GM23338 (cell line): ENCODE data around the gene HCRTR1. TPM values are rescaled to one million over a fixed set of nuclear protein-coding genes. Genes with fewer than 3 reads are reported as not detected.

Source experiments
- ATAC-seq: fragments of 200-7000 bp; cut with Tn5 transposase; 3 replicates; pipeline ENCODE4 v1.9.1; 2020
- DNase-seq: peaks from one replicate; pipeline ENCODE4 v3.0.0-alpha.2; 2015; ENCODE audit warnings: low spot score
- H2AFZ ChIP-seq: fragments of 200-600 bp; sonication (generic); 2 replicates; pipeline ENCODE4 v1.8.0; 2016; ENCODE audit warnings: antibody characterized with exemption, mild to moderate bottlenecking, moderate library complexity
- H3F3A ChIP-seq: fragments of 200-600 bp; sonication (generic); replicated peaks from 2 replicates; pipeline ENCODE4 v1.8.0; 2017; ENCODE audit warnings: antibody characterized with exemption, mixed run types, low read depth
- H3K27ac ChIP-seq: fragments of 200-600 bp; sonication (generic); 2 replicates; pipeline ENCODE4 v1.6.1; 2016; ENCODE audit warnings: low read depth
- H3K27me3 ChIP-seq: fragments of 200-600 bp; sonication (generic); 2 replicates; pipeline ENCODE4 v1.8.0; 2016; ENCODE audit warnings: mild to moderate bottlenecking, mixed run types, moderate library complexity; ENCODE audit not compliant: insufficient read depth
- H3K36me3 ChIP-seq: fragments of 200-600 bp; sonication (generic); 2 replicates; pipeline ENCODE4 v1.8.0; 2016; ENCODE audit warnings: mild to moderate bottlenecking; ENCODE audit not compliant: insufficient read depth
- H3K4me1 ChIP-seq: fragments of 200-600 bp; sonication (generic); 2 replicates; pipeline ENCODE4 v1.8.0; 2016; ENCODE audit warnings: mild to moderate bottlenecking, moderate library complexity; ENCODE audit not compliant: insufficient read depth
- H3K4me2 ChIP-seq: fragments of 200-600 bp; sonication (generic); 2 replicates; pipeline ENCODE4 v1.7.1; 2017; ENCODE audit warnings: mixed run types
- H3K4me3 ChIP-seq: fragments of 200-600 bp; sonication (generic); 2 replicates; pipeline ENCODE4 v1.6.1; 2016; ENCODE audit warnings: mixed run types
- H3K79me2 ChIP-seq: fragments of 200-600 bp; sonication (generic); replicated peaks from 2 replicates; pipeline ENCODE4 v1.8.0; 2017; ENCODE audit warnings: mild to moderate bottlenecking; ENCODE audit not compliant: insufficient read depth
- H3K9me2 ChIP-seq: fragments of 200-600 bp; sonication (generic); 2 replicates; pipeline ENCODE4 v1.8.0; 2017; ENCODE audit not compliant: insufficient read depth
- H4K20me1 ChIP-seq: fragments of 200-600 bp; sonication (generic); replicated peaks from 2 replicates; pipeline ENCODE4 v1.8.0; 2017; ENCODE audit warnings: mild to moderate bottlenecking; ENCODE audit not compliant: insufficient read depth
- H3K27ac Mint-ChIP-seq: 2 replicates; pipeline ENCODE4 v1.8.0; 2020; ENCODE audit warnings: inconsistent platforms, mild to moderate bottlenecking, moderate library complexity, mixed read lengths
- H3K27me3 Mint-ChIP-seq: 3 replicates; pipeline ENCODE4 v1.8.0; 2022; ENCODE audit warnings: low read depth, mild to moderate bottlenecking, moderate library complexity, mixed read lengths, inconsistent platforms; ENCODE audit not compliant: insufficient read depth, poor library complexity
- H3K36me3 Mint-ChIP-seq: 3 replicates; pipeline ENCODE4 v1.8.0; 2021; ENCODE audit warnings: low read depth, mild to moderate bottlenecking, inconsistent platforms, moderate library complexity, mixed read lengths
- H3K4me1 Mint-ChIP-seq: 3 replicates; pipeline ENCODE4 v1.8.0; 2020; ENCODE audit warnings: mild to moderate bottlenecking, inconsistent platforms, mixed read lengths
- H3K4me3 Mint-ChIP-seq: 3 replicates; pipeline ENCODE4 v1.8.0; 2021; ENCODE audit warnings: moderate library complexity, mild to moderate bottlenecking, inconsistent platforms, mixed read lengths
- H3K9me3 Mint-ChIP-seq: 3 replicates; pipeline ENCODE4 v1.8.0; 2020; ENCODE audit warnings: moderate library complexity, mild to moderate bottlenecking, inconsistent platforms, mixed read lengths
- CREB1 ChIP-seq: fragments of 250-450 bp; sonication (Bioruptor Pico); IDR thresholded peaks from 2 replicates; pipeline ENCODE4 v1.5.0; 2020; ENCODE audit warnings: low read depth, mild to moderate bottlenecking, moderate library complexity
- CTCF ChIP-seq, 2 experiments: fragments of 200-600 bp in 1 of 2; sonication (generic) in 1 of 2; conservative IDR thresholded peaks; 2 replicates each; pipeline versions ENCODE4 v1.5.1 to v1.6.1; 2016 to 2017; ENCODE audit warnings: antibody characterized with exemption in 2 of 2, low read depth in 2 of 2, mild to moderate bottlenecking in 2 of 2, moderate library complexity in 1 of 2
- ETS1 ChIP-seq: IDR thresholded peaks from 2 replicates; pipeline ENCODE4 v1.6.1; 2016; ENCODE audit warnings: antibody characterized with exemption
- EZH2 ChIP-seq: fragments of 200-600 bp; sonication (generic); IDR thresholded peaks from one replicate; pipeline ENCODE4 v1.8.0; 2017; ENCODE audit warnings: antibody characterized with exemption, mild to moderate bottlenecking, low read depth; ENCODE audit not compliant: unreplicated experiment
- EZH2phosphoT487 ChIP-seq: fragments of 200-600 bp; sonication (generic); IDR thresholded peaks from one replicate; pipeline ENCODE4 v1.8.1; 2018; ENCODE audit warnings: antibody characterized with exemption; ENCODE audit not compliant: unreplicated experiment
- JUNB ChIP-seq: IDR thresholded peaks from one replicate; pipeline ENCODE4 v1.6.1; 2016; ENCODE audit warnings: antibody characterized with exemption; ENCODE audit not compliant: unreplicated experiment
- NANOG ChIP-seq: IDR thresholded peaks from 2 replicates; pipeline ENCODE4 v1.6.1; 2016; ENCODE audit warnings: antibody characterized with exemption, borderline replicate concordance
- POLR2AphosphoS5 ChIP-seq: IDR thresholded peaks from 2 replicates; pipeline ENCODE4 v1.6.1; 2016; ENCODE audit warnings: antibody characterized with exemption, low read depth
- REST ChIP-seq: IDR thresholded peaks from one replicate; pipeline ENCODE4 v1.6.1; 2018; ENCODE audit warnings: antibody characterized with exemption; ENCODE audit not compliant: unreplicated experiment
- STAT1 ChIP-seq: IDR thresholded peaks from one replicate; pipeline ENCODE4 v1.6.1; 2016; ENCODE audit warnings: antibody characterized with exemption; ENCODE audit not compliant: unreplicated experiment
- ZNF114 ChIP-seq: fragments of 250-450 bp; sonication (Bioruptor Pico); IDR thresholded peaks from 2 replicates; pipeline ENCODE4 v1.5.0; 2020; ENCODE audit warnings: mild to moderate bottlenecking, moderate library complexity
- ZNF331 ChIP-seq: fragments of 250-450 bp; sonication (Bioruptor Pico); IDR thresholded peaks from 2 replicates; pipeline ENCODE4 v1.5.0; 2020; ENCODE audit warnings: low read depth, mild to moderate bottlenecking, moderate library complexity
- ZNF462 ChIP-seq: fragments of 250-450 bp; sonication (Bioruptor Pico); IDR thresholded peaks from 2 replicates; pipeline ENCODE4 v1.5.0; 2020; ENCODE audit warnings: mild to moderate bottlenecking, moderate library complexity
- polyA plus RNA-seq: library from polyadenylated mRNA; unstranded; fragments of >200 nt; fragmentation: Nextera tagmentation; extraction: Ambion mirVana; gene quantifications from 2 replicates; pipeline ENCODE4 v1.2.1, GENCODE V29; 2016
- total RNA-seq: library from RNA; depleted of rRNA; stranded (reverse); fragments of >200 nt; shearing (Covaris generic); gene quantifications from 2 replicates; pipeline ENCODE4 v1.2.3, GENCODE V29; 2014

The HCRTR1 gene
- total and polyA plus RNA-seq, 2 experiments from 2014 or later: 0.15 to 1.0 TPM

- Mint-ChIP-seq H3K27me3 (peaks cover 7% of the 10 kb centered on the region), H3K9me3 (no peaks in the 10 kb centered on the region), H3K27ac (no peak overlapping the region), H3K4me3 (no peak overlapping the region), H3K36me3 (no peaks in the 10 kb centered on the region), H3K4me1 (peaks cover 3% of the 10 kb centered on the region)
- ATAC-seq (no peak), DNase-seq (no peak)
- H2AFZ ChIP-seq: no peak overlapping the region
- TF ChIP-seq NANOG: no peak
- no peak for TF ChIP-seq EZH2phosphoT487
- no peak for TF ChIP-seq ZNF462
- no peak for TF ChIP-seq POLR2AphosphoS5
- TF ChIP-seq CREB1 (CRISPR knock-in tag): no peak
- no peak for TF ChIP-seq ZNF331
- no peak for TF ChIP-seq CTCF (conservative IDR thresholded peaks at IDR 0.05; ENCODE audit: low read depth in 2 of 2)
- TF ChIP-seq REST: no peak
- TF ChIP-seq ETS1: no peak
- no peak for TF ChIP-seq ZNF114 (CRISPR knock-in tag)
- TF ChIP-seq JUNB: no peak
- no peak for TF ChIP-seq EZH2
- no peak for TF ChIP-seq STAT1
- H3K4me2 ChIP-seq: no peak overlapping the region
- no peaks in the 10 kb centered on the region for H4K20me1 ChIP-seq
- H3K79me2 ChIP-seq: no peaks in the 10 kb centered on the region
- no peaks in the 10 kb centered on the region for H3K36me3 ChIP-seq
- H3K27me3 ChIP-seq: no peaks in the 10 kb centered on the region
- H3F3A ChIP-seq: no peaks in the 10 kb centered on the region
- H3K9me2 ChIP-seq: no peaks in the 10 kb centered on the region
- no peak overlapping the region for H3K4me3 ChIP-seq
- no peak overlapping the region for H3K27ac ChIP-seq
- no peaks in the 10 kb centered on the region for H3K4me1 ChIP-seq
Observed at GRCh38 chr1:31659889-31660288, 42.4 kb downstream of the HCRTR1 start.
